ENCODE results near the gene ARPC1A.
"Not testable (repeated sequence)": the region's sequence is repeated elsewhere in the genome, so short reads cannot be mapped to it uniquely, and the experiment has no call there.

Gene ARPC1A

GRCh38 chr7:99325592-99326407, at the start of gene ARPC1A:
Gene ARPC1A (plus strand): TSS chr7:99325898. CDS start chr7:99333354, 7,456 bp downstream.
- DNase-seq = peak; percentile 80 to 95 (median 87)

- DNase-seq = no peak
These were observed 47.5 kb upstream of the ARPC1A start for GRCh38 chr7:99278180-99278579.

GRCh38 chr7:99284165-99284564, 41.5 kb upstream of the ARPC1A start:
- not testable (repeated sequence) for DNase-seq

GRCh38 chr7:99287779-99288534, 37.7 kb upstream of the ARPC1A start:
- DNase-seq = no peak

GRCh38 chr7:99289185-99289584, 36.5 kb upstream of the ARPC1A start:
- no peak for DNase-seq

- DNase-seq = not testable (repeated sequence)
These were observed 35.5 kb upstream of the ARPC1A start for GRCh38 chr7:99290148-99290547.

GRCh38 chr7:99290980-99291607, 34.6 kb upstream of the ARPC1A start:
- no peak for DNase-seq

- DNase-seq = no peak
These were observed 33.6 kb upstream of the ARPC1A start for GRCh38 chr7:99292127-99292526.

GRCh38 chr7:99293167-99293566, 32.5 kb upstream of the ARPC1A start:
- DNase-seq = no peak

- no peak for DNase-seq
These were observed 32.0 kb upstream of the ARPC1A start for GRCh38 chr7:99293650-99294049.

- no peak for DNase-seq
These were observed 29.2 kb upstream of the ARPC1A start for GRCh38 chr7:99296471-99296870.

- DNase-seq = no peak
These were observed 24.2 kb upstream of the ARPC1A start for GRCh38 chr7:99301496-99301895.

GRCh38 chr7:99305473-99306260, 20.0 kb upstream of the ARPC1A start:
- DNase-seq = no peak

- DNase-seq = no peak
These were observed 17.1 kb upstream of the ARPC1A start for GRCh38 chr7:99308461-99309074.

- no peak for DNase-seq
These were observed 16.6 kb upstream of the ARPC1A start for GRCh38 chr7:99309111-99309510.

- no peak for DNase-seq
These were observed 15.7 kb upstream of the ARPC1A start for GRCh38 chr7:99310004-99310403.

GRCh38 chr7:99311702-99312101, 14.0 kb upstream of the ARPC1A start:
- no peak for DNase-seq

- DNase-seq = peak; percentile 24 to 74 (median 57)
These were observed 13.1 kb upstream of the ARPC1A start for GRCh38 chr7:99312316-99313203.

- no peak for DNase-seq
These were observed 12.5 kb upstream of the ARPC1A start for GRCh38 chr7:99313204-99313573.

GRCh38 chr7:99314504-99314903, 11.2 kb upstream of the ARPC1A start:
- no peak for DNase-seq

- no peak for DNase-seq
These were observed 5.3 kb upstream of the ARPC1A start for GRCh38 chr7:99320371-99320770.
